GM12874 (cell line): ENCODE results near the gene THSD4.

Experiments used
- CTCF ChIP-seq: IDR thresholded peaks from 2 replicates; pipeline ENCODE4 v1.5.1; 2011; ENCODE audit warnings: low read depth, mild to moderate bottlenecking, control low read depth, low read length, moderate library complexity; ENCODE audit not compliant: insufficient read depth

Gene THSD4

GRCh38 chr15:71811752-71812735 lies 696.8 kb downstream of the THSD4 start:
- no peak for TF ChIP-seq CTCF

- no peak for TF ChIP-seq CTCF
Observed at GRCh38 chr15:71812966-71813722, 697.9 kb downstream of the THSD4 start.

GRCh38 chr15:71813723-71814470 lies 698.6 kb downstream of the THSD4 start:
- no peak for TF ChIP-seq CTCF

- no peak for TF ChIP-seq CTCF
Observed at GRCh38 chr15:71815301-71815700, 700.0 kb downstream of the THSD4 start.

- TF ChIP-seq CTCF = no peak
Observed at GRCh38 chr15:71817351-71817750, 702.1 kb downstream of the THSD4 start.

- no peak for TF ChIP-seq CTCF
Observed at GRCh38 chr15:71820127-71820526, 704.9 kb downstream of the THSD4 start.
